GM19023 (cell line): ENCODE data around the gene ASXL1.
"Not testable (repeated sequence)": the region's sequence is repeated elsewhere in the genome, so short reads cannot be mapped to it uniquely, and the experiment has no call there.

Experiments used
- ATAC-seq: cut with Tn5 transposase; IDR thresholded peaks from one replicate; pipeline ENCODE4 v1.9.1; 2021; ENCODE audit warnings: mild to moderate bottlenecking, moderate library complexity; ENCODE audit not compliant: unreplicated experiment

The ASXL1 gene

GRCh38 chr20:32464401-32465091 is 106.4 kb downstream of the ASXL1 start:
- ATAC-seq: no peak

DNA sequence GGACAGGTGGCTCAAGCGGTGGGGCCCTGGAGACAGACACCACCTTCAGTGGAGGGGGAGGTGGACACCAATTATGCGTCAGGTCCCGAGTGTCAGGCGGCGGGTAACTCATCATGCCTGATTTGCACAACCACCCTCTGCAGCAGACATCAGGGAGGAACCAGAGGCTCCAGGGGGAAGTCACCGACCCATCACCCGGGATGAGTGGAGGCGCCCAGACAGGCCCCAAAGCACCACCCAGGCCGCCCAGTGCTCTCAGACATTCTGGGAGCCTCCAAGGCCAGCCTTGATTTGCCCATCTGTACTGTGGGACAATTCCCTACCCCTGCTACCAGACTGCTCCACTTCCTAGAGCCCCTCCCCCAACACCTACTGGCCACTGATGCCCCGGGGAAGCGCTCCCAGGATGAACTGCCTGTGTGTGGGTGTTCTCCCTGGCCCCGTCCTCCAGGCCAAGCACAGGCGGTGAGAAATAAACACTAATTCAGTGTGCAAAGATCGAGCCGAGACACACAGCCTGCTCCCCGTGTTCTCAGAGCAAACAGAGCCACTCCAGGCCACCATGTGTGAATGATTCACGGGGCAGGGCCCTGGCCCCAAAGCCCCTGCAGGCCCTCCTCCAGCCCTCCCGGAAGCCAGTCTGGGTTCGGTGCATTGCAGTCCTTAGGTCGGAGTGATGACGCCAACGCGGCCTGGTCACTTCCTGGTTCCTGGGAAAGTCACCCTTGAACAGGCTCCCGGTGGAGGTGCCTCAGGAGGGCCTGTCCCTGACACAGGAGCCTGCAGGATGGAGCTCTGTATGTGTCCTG is 107.2 kb downstream of the ASXL1 start:
- ATAC-seq: no peak

GRCh38 chr20:32465901-32466675 is 108.0 kb downstream of the ASXL1 start:
- ATAC-seq: not testable (repeated sequence)

GRCh38 chr20:32466739-32467505 is 108.8 kb downstream of the ASXL1 start:
- no peak for ATAC-seq

- no peak for ATAC-seq
Measured at GRCh38 chr20:32467506-32468312, 109.6 kb downstream of the ASXL1 start.

GRCh38 chr20:32468313-32468640 is 110.1 kb downstream of the ASXL1 start:
- no peak for ATAC-seq

GRCh38 chr20:32468860-32469259 is 110.7 kb downstream of the ASXL1 start:
- no peak for ATAC-seq

GRCh38 chr20:32470025-32470861 is 112.1 kb downstream of the ASXL1 start:
- ATAC-seq: no peak

- no peak for ATAC-seq
Measured at GRCh38 chr20:32470940-32471339, 112.8 kb downstream of the ASXL1 start.

GRCh38 chr20:32472581-32473207 is 114.6 kb downstream of the ASXL1 start:
- ATAC-seq: no peak

DNA sequence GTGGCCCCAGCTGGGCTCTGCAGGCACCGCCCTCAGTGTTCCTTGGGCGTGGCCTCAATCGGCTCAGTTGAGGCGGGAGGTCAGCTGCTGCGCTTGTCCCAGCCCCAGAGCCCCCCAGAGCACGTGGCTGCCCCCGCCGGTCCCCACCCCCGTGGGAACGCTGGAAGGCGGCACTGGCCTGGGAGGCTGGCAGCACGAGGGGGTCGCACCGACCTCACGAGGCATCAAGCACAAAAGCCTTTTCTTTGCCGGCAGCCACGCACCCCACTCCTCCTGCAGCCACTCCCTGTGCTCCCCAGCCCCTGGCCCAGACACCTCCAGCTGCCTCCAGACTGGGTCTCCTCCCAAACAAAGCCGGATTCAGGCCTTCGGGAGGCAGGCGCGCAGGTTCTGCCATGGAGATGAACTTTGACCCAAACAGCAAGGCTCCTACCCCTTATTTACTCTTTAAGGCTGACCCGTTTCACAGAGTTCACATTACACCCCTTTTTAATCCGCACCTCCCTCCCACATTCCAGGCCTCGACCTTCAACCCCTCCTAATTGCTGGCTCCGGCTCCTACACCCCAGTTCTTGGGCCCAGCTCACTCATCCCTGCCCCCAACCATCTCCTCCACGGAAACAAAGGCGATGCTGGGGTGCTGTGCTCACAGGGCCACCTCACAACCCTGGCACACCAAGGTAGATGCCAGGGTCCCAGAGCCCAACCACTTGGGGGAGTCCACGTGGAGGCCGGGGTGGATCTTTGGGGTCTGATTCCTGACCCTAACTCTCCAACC is 115.3 kb downstream of the ASXL1 start:
- ATAC-seq: no peak

DNA sequence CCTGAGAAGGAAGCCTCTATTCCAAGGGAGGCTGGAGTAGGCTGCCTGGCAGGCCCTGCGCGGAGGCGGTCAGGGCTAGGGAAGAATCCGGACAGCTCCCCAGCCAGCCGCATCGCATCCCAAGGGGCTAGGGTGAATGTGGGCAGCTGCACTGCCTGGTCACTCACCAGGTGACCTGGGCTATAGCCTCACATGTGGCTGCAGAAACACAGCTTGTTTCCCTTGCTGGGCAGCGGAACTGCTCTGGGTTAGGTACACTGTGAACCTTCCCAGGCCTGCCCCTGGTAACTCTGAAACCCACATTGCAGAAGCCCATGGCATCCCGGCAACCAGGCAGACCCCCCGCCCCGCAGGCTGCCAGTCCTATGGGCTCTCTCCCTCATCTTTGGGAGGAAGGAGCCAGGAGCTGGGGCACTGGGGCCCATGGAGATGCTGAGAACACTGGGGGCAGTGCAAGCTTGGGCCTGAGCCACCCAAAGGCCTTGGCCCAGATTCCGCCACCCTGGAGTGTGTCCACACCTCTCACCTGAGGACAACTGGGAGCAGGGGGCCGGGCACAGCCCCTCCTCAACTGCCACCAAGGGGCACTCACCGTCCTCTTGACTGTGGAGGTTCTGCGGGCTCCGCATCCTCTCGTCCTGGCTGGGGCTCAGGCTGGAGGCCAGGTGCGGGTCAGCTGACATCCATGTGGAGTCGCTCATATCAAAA is 116.0 kb downstream of the ASXL1 start:
- no peak for ATAC-seq

DNA sequence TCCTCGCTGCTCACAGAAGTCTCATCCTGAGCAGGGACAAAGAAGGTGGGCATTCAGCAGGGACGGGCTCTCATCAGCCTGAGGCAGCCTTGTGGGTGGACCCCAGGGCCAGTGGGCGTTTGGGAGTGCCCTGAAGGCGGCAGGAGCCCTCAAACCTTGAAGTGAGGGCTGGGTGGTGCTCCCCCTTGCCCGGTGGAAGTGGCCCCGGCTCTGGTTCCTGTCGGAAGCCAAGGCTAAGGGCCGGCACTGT is 116.5 kb downstream of the ASXL1 start:
- ATAC-seq: no peak

DNA sequence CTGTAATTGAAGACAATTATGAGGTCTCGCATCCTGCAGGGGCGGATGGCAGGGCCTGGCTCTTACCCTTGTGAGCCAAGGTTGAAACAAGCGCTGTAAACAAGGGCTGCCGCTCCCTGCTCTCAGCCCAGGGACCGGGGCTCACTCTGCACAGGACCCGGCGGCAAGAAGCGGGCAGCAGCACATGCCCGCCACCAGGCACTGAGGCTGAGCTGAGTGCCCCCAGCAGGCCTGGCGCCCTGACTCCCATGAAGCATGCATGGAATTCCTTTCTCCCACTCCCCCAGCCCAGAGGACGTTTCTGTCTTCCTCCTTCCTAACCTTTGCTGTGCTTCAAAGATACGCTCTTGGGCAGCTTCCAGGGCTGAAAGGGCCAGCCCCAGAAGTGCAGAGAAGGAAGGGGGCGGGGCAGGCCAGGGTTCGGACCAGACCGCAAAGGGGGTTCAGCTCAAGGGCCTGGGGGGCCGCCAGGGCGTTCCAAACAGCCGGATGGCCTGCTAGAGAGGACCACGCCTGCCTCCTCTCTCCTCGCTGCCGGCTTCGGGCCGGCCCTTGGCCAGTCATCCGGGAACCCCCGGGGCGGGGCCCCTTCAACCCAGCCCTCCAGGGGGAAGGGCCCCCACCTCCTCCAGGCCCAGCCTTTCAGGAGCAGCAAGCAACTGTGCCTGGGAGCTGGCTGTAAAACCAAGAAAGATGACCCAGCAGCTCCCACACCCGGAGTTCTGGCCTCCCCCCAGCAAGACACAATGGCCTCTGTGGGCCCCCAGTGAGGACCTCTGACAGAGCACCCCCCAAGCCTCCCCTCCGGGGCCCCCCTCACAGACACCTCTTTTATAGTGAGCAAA is 117.1 kb downstream of the ASXL1 start:
- no peak for ATAC-seq

DNA sequence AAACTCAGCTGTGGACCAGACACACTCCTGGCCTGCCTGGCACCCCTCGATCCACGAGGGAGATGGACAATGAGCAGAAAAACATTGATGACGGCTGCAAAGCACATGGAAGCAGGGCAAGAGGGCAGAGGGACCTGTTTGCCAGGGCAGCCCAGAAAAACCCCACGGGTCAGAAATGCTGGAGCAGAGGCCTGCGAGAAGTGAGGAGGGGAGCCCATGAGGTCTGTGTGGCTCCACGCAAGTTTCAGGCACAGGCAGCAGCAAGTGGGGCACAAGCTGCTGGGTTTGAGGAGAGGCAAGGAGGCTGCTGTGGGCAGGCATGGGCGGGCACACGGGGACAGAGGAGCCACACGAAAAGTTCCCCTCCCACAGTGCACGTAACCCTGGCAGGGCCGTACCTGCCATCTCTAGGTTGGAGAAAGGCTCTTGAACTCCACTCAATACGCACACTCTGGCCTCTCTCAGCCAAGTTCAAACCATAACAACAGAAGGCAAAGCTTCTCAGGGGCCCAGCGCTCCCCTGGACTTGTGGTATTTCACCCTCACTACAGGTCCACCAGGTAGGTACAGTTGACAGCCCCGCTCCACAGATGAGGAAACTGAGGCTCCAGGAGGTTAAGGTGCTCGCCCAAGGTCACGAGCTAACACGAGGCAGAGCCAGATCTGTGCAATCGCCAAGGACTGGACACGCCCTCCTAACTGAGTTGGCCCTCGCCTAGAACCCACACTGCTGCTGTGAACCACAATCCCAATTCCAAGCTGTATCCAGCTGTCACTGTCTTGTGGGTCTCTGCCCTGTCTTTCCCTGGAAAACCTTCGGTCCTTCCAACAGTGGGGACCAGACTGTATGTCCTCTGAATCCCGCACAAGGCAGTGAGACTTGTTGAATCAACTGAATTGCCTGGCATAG is 118.8 kb downstream of the ASXL1 start:
- no peak for ATAC-seq
